Activated naive CD8-positive, alpha-beta T cell (primary cell): ENCODE results near the gene HOXC11.

ENCODE experiments used
- H3K27ac Mint-ChIP-seq: one replicate; pipeline ENCODE4 v1.8.0; 2021; ENCODE audit warnings: mixed read lengths
- H3K27me3 Mint-ChIP-seq: one replicate; pipeline ENCODE4 v1.8.0; 2021; ENCODE audit warnings: mixed read lengths
- H3K36me3 Mint-ChIP-seq: one replicate; pipeline ENCODE4 v1.8.0; 2021; ENCODE audit warnings: mixed read lengths
- H3K4me1 Mint-ChIP-seq: one replicate; pipeline ENCODE4 v1.8.0; 2021; ENCODE audit warnings: low read depth, mixed read lengths
- H3K4me3 Mint-ChIP-seq: one replicate; pipeline ENCODE4 v1.8.0; 2021; ENCODE audit warnings: mild to moderate bottlenecking, mixed read lengths
- H3K9me3 Mint-ChIP-seq: one replicate; pipeline ENCODE4 v1.8.0; 2021; ENCODE audit warnings: low read depth, mixed read lengths

Gene HOXC11

DNA sequence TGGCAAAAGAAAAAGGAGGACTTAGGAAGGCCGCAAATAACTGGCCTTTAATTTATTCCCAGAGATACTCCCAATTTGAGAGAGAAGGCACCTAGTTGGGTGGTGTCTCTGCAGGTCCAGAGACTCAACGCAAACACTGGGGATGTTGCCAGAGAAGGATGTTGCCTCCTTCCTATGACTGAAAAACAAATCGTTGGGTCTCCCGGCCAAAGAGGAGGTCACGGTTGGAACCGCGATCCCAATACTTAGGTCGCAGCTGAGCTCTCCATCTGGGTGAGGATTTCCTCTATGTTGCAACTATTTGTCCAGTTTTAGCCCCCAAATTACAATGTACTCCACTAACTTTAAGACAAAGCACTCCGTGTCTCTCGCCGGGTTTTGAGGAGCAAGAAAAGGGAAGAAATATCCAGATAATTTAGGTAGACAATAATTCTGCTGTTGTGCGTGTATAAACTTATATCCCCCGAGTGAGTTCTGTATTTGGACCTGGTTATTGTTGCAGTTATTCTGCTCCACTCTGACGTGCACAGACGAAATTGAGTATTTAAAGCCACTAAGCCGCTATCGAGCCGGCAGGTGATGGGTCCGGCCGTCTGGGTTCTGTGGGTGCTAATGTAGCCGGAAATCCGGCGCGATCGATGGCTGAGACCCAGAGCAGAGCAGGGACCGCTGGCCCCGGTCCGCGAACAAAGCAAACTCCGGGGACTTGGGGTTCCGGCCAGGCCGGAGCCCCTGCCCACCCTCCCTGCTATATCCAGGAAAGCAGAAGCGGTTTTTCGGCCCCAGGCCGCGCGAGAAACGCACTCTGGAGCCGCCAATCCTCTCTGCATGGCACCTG lies 12.5 kb upstream of the HOXC11 start:
- H3K27me3 Mint-ChIP-seq: peaks cover 65% of the 10 kb centered on the region
- H3K9me3 Mint-ChIP-seq: no peaks in the 10 kb centered on the region

DNA sequence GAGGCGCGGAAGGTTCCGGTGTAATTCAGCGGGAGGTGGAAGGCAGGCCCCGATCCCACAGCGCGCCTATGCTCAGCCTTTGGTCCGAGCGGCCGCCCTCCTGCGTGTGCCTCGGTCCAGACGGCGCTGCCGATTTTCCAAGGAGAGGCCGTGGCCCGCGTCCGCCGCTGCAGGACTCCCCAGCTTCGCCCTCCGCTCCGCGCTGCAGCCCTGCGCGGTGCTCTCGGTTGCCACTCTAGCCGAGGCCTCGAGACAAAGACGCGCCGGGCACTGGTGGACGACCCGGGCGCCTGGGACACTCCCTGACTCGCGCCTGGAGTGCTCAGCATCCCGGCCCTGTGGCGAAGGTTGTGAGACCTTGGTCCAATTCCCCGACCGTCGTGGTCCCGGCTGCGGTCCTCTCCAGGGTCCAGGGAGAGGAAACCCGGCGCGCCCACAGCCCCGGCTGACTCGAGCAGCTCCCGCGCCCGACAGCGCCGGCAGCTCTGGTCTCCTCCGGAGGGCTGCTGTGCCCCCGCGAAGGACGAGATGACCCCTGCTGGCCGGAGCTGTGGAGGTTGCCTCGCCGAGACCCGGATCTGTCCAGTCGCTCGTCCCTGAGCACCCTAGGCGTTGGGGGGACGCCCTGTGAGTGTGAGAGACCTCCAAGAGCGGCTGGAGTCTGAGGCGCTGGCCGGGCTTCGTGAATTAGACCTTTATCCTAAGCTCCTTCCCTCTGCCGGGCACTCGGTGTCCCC lies 11.7 kb upstream of the HOXC11 start:
- H3K36me3 Mint-ChIP-seq: no peaks in the 10 kb centered on the region

More for the DNA sequence above, 12.5 kb upstream of the HOXC11 start:
- peak overlapping the region; percentile 24 for H3K4me3 Mint-ChIP-seq
- H3K27ac Mint-ChIP-seq: no peak overlapping the region
- H3K4me1 Mint-ChIP-seq: peaks cover 42% of the 10 kb centered on the region
- no peaks in the 10 kb centered on the region for H3K36me3 Mint-ChIP-seq

DNA sequence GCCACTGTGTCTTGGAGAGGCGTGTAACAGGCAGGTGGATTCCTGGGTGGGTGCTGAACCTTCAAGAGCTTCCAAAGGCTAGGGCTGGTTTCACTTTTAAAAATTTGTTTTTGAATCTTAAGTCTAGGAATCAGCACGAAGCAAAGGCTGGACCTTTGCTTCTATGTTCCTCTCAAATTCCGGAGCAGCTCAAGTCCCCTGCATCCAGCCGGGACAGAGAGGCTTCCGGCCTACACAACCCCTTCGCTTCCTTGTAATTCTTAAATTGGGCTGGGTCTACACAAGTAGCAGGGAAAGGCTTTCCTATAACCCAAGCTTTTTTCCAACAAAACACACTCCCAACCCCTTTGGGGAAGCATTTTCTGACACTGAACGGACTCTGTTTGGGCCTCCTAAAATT lies 9.9 kb upstream of the HOXC11 start:
- no peaks in the 10 kb centered on the region for H3K36me3 Mint-ChIP-seq
- H3K4me3 Mint-ChIP-seq: no peak overlapping the region
- peaks cover 69% of the 10 kb centered on the region for H3K27me3 Mint-ChIP-seq
- no peaks in the 10 kb centered on the region for H3K9me3 Mint-ChIP-seq
- H3K27ac Mint-ChIP-seq: no peak overlapping the region
- H3K4me1 Mint-ChIP-seq: peaks cover 43% of the 10 kb centered on the region

More for the DNA sequence above, 11.7 kb upstream of the HOXC11 start:
- Mint-ChIP-seq H3K27ac (no peak overlapping the region), H3K27me3 (peaks cover 64% of the 10 kb centered on the region), H3K9me3 (no peaks in the 10 kb centered on the region), H3K4me3 (no peak overlapping the region), H3K4me1 (peaks cover 43% of the 10 kb centered on the region)

- Mint-ChIP-seq H3K27ac (no peak overlapping the region), H3K4me1 (peaks cover 42% of the 10 kb centered on the region), H3K9me3 (no peaks in the 10 kb centered on the region), H3K4me3 (peak overlapping the region; percentile 44), H3K36me3 (no peaks in the 10 kb centered on the region), H3K27me3 (peaks cover 69% of the 10 kb centered on the region)
Observed at GRCh38 chr12:53963434-53964314, 9.3 kb upstream of the HOXC11 start.

DNA sequence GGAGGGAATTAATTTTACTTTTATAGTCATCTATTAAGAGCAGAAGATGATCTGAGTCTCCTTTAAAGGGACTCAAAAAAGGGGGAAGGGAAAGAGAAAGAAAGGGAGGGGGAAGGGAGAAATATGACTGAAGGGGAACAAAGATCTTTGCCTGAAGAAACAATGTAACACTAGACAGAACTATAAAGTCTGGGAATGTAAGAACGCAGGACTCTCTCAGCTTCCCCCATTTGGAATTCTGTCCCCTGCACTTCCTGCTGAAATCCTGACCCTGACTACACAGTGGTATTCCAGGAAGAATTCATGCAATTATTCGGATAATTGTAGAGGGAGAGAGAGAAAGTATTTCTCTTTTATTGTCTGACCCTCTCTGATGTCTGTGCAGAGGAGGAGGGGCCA lies 8.6 kb upstream of the HOXC11 start:
- Mint-ChIP-seq H3K4me1 (peaks cover 42% of the 10 kb centered on the region), H3K27me3 (peaks cover 69% of the 10 kb centered on the region), H3K9me3 (no peaks in the 10 kb centered on the region), H3K4me3 (peak overlapping the region; percentile 44), H3K36me3 (no peaks in the 10 kb centered on the region), H3K27ac (no peak overlapping the region)

- no peaks in the 10 kb centered on the region for H3K9me3 Mint-ChIP-seq
Observed at GRCh38 chr12:53965281-53966084, 7.4 kb upstream of the HOXC11 start.

DNA sequence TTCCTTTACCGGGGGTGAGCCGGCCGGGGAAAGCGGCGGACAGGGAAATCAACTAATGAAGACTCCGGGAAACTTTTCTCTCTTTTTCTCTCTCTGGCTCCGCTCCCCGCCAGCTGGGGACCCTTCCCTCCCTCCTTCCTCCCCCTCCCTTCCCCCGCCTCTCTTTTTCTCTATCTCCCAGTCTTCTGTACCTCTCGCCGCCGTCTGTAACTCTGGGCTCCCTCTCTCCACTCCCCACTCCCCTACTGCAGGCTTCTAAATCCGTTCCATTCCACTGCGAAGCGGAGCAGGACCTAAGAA lies 6.9 kb upstream of the HOXC11 start:
- H3K9me3 Mint-ChIP-seq: no peaks in the 10 kb centered on the region
- H3K4me1 Mint-ChIP-seq: peaks cover 36% of the 10 kb centered on the region
- H3K27me3 Mint-ChIP-seq: peaks cover 67% of the 10 kb centered on the region
- H3K4me3 Mint-ChIP-seq: peak overlapping the region; percentile 72
- H3K27ac Mint-ChIP-seq: no peak overlapping the region
- H3K36me3 Mint-ChIP-seq: no peaks in the 10 kb centered on the region

More at GRCh38 chr12:53965281-53966084, 7.4 kb upstream of the HOXC11 start:
- Mint-ChIP-seq H3K4me3 (peak overlapping the region; percentile 46), H3K27me3 (peaks cover 66% of the 10 kb centered on the region), H3K27ac (no peak overlapping the region), H3K4me1 (peaks cover 37% of the 10 kb centered on the region), H3K36me3 (no peaks in the 10 kb centered on the region)

DNA sequence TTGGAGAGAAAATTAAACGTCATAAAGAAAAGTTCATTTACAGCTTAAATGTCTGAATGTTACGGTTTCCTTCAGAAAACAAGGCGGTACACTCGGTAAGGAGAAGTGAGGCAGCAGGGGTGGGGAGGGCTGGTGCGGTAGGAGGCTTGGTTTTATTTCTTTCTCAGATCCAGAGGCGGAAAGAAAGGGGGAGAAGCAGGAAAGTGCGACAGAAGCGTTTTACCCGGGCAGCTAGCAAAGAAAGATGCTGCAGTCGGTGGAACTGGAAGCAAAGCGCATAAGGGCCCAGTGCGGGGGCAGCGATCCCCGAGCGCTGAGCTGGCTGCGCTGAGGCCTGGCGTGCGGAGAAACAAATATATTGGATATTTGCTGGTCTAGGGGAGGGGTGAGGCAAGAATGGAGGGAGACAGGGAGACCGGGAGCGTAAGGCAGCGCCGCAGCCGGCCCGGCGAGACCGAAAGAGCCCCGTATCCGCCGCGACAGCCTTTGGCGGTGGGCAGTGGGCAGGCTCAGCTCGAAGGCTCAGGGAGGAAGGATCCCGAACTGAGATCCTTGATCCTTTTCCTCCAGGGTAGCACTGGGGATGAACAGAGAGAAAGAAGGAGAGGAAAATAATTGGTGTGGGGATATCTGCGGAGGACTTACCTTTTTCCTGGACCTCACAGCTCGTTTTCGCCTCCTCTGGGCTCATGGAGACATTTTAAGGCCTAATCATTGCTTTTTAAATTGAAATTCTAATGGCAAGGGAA lies 6.4 kb upstream of the HOXC11 start:
- Mint-ChIP-seq H3K4me1 (peaks cover 36% of the 10 kb centered on the region), H3K36me3 (no peaks in the 10 kb centered on the region), H3K27ac (no peak overlapping the region), H3K27me3 (peaks cover 72% of the 10 kb centered on the region), H3K4me3 (peak overlapping the region; percentile 72), H3K9me3 (no peaks in the 10 kb centered on the region)

- peaks cover 76% of the 10 kb centered on the region for H3K27me3 Mint-ChIP-seq
- H3K36me3 Mint-ChIP-seq: no peaks in the 10 kb centered on the region
- peaks cover 36% of the 10 kb centered on the region for H3K4me1 Mint-ChIP-seq
- H3K4me3 Mint-ChIP-seq: no peak overlapping the region
- no peak overlapping the region for H3K27ac Mint-ChIP-seq
- no peaks in the 10 kb centered on the region for H3K9me3 Mint-ChIP-seq
Observed at GRCh38 chr12:53967421-53967925, 5.5 kb upstream of the HOXC11 start.

DNA sequence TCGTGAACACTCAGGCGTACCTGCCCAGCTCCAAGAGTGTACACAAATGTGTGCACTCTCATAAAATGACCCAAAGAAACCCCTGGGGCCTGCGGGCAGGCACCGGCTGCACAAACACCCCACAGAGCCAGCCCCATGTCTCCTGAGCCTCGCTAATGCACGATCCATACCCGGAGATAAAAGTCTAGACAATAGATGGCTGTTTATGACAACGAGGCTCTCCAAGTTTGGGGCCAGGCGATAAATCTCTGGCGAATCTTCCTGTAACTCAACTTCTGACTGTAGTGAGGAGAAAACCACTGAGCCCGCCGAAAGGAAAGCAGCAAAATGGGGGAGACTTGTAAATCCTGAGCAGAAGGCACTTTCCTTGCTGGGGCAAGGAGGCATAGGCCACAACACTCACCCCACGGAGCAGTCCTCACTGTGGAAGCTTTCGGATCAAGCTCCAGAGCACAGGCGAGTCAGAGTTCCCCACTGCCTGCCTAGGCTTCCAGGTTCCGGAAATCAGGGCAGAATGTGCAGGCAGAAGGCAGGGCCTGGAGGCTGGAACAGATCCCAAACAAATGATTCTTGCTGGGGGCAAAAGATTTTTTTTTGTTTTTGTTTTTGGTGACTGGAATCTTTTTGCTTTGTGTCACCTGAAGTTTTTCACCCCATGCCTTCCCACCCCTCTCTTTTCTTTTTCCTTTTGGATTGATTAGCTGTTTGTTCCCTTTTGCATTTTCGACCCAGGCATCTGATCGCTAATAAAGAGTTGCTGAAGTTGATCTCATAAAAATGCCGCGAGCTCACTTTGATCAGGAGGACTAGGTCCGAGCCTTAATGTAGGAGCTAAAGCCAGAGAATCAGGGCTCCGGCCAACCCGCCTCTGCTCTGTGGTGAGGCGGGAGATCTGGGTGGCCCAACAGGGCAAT lies 4.5 kb upstream of the HOXC11 start:
- peaks cover 76% of the 10 kb centered on the region for H3K27me3 Mint-ChIP-seq
- peaks cover 38% of the 10 kb centered on the region for H3K4me1 Mint-ChIP-seq
- H3K27ac Mint-ChIP-seq: no peak overlapping the region
- no peak overlapping the region for H3K4me3 Mint-ChIP-seq
- H3K9me3 Mint-ChIP-seq: no peaks in the 10 kb centered on the region
- peaks cover 3% of the 10 kb centered on the region for H3K36me3 Mint-ChIP-seq

- H3K4me1 Mint-ChIP-seq: peaks cover 29% of the 10 kb centered on the region
- H3K27ac Mint-ChIP-seq: no peak overlapping the region
- peaks cover 3% of the 10 kb centered on the region for H3K36me3 Mint-ChIP-seq
- H3K27me3 Mint-ChIP-seq: peaks cover 65% of the 10 kb centered on the region
- no peaks in the 10 kb centered on the region for H3K9me3 Mint-ChIP-seq
- H3K4me3 Mint-ChIP-seq: no peak overlapping the region
Observed at GRCh38 chr12:53969588-53970259, 3.2 kb upstream of the HOXC11 start.

DNA sequence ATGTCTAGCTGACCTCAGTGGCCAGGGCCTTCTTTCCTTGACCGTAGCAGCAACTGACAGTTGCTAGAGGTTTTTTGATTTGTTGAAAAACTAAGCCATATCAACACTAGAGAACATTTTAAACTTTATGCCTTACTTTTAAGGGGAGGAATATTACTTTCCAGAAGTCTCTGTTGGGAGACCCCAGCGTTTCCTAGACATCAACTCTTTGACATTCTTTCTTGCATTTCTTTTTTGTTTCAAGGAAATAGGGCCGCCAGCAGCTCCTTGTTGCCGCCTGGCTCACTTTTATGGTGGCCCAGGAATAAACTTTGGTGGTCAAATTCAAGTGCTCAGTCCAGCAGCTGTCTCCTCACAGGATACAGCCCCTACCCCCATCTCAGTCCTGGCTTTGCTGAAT lies 2.5 kb upstream of the HOXC11 start:
- Mint-ChIP-seq H3K36me3 (peaks cover 3% of the 10 kb centered on the region), H3K27me3 (peaks cover 64% of the 10 kb centered on the region), H3K4me3 (no peak overlapping the region), H3K4me1 (peaks cover 29% of the 10 kb centered on the region), H3K9me3 (no peaks in the 10 kb centered on the region), H3K27ac (no peak overlapping the region)
